ENCODE measurements around the gene CPOX. TPM values are rescaled to one million over a fixed set of nuclear protein-coding genes. Genes with fewer than 3 reads are reported as not detected.

The CPOX gene
- total and polyA plus RNA-seq, 10 of the 15 experiments (the other 5 are each of a cell fraction or from before 2014, with no cell fraction given), result 40.7 to 72.6 (median 64.5) TPM

- TF ChIP-seq CUX1 (IDR thresholded peaks at IDR 0.05; ENCODE audit: insufficient replicate concordance, low read depth, low read length), result peak; percentile 26
- TF ChIP-seq PAX8 (IDR thresholded peaks at IDR 0.05), result no peak; the same call in 1 of the 2 replicates
- TF ChIP-seq ZBTB40 (IDR thresholded peaks at IDR 0.05; ENCODE audit: borderline replicate concordance), result 0 out of 2 replicates have a peak, but pooled peaks have one; percentile 13
- TF ChIP-seq ZBTB11 (CRISPR knock-in tag; IDR thresholded peaks at IDR 0.05), result no peak
- peak; percentile 73 for TF ChIP-seq KLF5 (IDR thresholded peaks at IDR 0.05; ENCODE audit: partially characterized antibody)
- TF ChIP-seq RUNX3 (IDR thresholded peaks at IDR 0.05; ENCODE audit: low read length), result peak; percentile 96
- TF ChIP-seq JUNB (IDR thresholded peaks at IDR 0.05), result peak; percentile 99
- TF ChIP-seq ATF2 (IDR thresholded peaks at IDR 0.05; ENCODE audit: low read length), result peak; percentile 99
- TF ChIP-seq MAX (IDR thresholded peaks at IDR 0.05; ENCODE audit: low read depth, low read length), result no peak
- TF ChIP-seq ZNF384 (IDR thresholded peaks at IDR 0.05; ENCODE audit: borderline replicate concordance, low read depth, low read length), result peak; percentile 78; the same call in 1 of the 2 replicates
- no peak for TF ChIP-seq ZNF274 (IDR thresholded peaks at IDR 0.05; ENCODE audit: insufficient read depth, insufficient read length)
Measured at GRCh38 chr3:98536456-98537017, 56.9 kb downstream of the CPOX start (continued).

All from GM12878 (cell line).